HFF-Myc (cell line): ENCODE results near the gene VAC14.

ENCODE experiments used
- DNase-seq: peaks from one replicate; pipeline ENCODE4 v3.0.0-alpha.2; 2011; ENCODE audit warnings: low read depth; ENCODE audit errors: extremely low read depth
- H3K4me3 ChIP-seq: replicated peaks from 2 replicates; pipeline ENCODE4 v1.5.1; 2011; ENCODE audit warnings: low read depth, mild to moderate bottlenecking, control low read depth, low read length
- TF ChIP-seq, protein P1 (sequence below): IDR thresholded peaks from 2 replicates; pipeline ENCODE4 v1.5.1; 2012; ENCODE audit warnings: mild to moderate bottlenecking, low read depth, low read length, control low read depth; ENCODE audit errors: missing control alignments

VAC14 gene

GRCh38 chr16:70665113-70665694, 135.8 kb downstream of the VAC14 start:
- no peak for DNase-seq
- TF ChIP-seq, protein P1, sequence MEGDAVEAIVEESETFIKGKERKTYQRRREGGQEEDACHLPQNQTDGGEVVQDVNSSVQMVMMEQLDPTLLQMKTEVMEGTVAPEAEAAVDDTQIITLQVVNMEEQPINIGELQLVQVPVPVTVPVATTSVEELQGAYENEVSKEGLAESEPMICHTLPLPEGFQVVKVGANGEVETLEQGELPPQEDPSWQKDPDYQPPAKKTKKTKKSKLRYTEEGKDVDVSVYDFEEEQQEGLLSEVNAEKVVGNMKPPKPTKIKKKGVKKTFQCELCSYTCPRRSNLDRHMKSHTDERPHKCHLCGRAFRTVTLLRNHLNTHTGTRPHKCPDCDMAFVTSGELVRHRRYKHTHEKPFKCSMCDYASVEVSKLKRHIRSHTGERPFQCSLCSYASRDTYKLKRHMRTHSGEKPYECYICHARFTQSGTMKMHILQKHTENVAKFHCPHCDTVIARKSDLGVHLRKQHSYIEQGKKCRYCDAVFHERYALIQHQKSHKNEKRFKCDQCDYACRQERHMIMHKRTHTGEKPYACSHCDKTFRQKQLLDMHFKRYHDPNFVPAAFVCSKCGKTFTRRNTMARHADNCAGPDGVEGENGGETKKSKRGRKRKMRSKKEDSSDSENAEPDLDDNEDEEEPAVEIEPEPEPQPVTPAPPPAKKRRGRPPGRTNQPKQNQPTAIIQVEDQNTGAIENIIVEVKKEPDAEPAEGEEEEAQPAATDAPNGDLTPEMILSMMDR, result no peak
- H3K4me3 ChIP-seq, result no peak overlapping the region

DNA sequence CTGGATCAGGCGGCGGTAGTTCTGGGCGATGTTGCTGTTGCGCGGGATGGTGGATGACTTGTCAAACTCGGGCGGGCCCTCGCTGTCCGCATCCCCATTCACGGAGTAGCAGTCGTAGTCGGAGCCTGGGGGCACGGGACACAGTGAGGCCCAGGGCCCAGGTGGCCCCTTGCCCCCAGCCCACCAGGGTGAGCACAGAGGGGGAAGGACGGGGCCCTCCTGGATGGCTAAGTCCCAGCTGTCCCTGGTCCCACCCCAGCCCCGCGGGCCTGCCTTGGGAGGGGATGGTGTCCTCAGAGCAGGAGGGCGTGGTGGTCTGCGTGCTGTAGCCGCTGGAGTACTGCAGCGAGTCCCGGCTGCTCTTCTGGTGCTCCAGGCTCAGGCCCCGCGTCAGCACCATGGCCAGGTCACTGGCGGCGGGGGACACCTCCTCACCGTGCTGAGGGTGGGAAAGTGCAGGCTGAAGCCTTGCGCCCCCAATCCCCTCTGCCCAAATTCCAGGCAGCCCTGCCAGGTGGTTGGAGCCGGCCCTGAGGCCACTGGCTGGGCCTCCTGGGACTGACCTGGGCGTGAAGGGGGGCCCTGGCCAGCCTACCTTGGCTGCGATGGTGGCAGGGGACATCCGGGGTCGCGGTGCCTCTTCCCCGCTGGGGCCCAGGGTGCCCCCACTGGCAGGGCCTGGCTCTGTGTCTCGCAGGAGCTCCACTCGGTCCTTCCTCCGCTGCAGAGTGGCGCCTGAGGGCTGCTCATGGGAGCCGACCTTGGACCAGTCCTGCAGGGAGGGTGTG, 136.4 kb downstream of the VAC14 start:
- no peak for DNase-seq
- H3K4me3 ChIP-seq, result no peak overlapping the region
- TF ChIP-seq, protein P1, result no peak

- H3K4me3 ChIP-seq, result no peak overlapping the region
- TF ChIP-seq, protein P1, result no peak
These were observed 137.2 kb downstream of the VAC14 start for GRCh38 chr16:70663524-70664324.

DNA sequence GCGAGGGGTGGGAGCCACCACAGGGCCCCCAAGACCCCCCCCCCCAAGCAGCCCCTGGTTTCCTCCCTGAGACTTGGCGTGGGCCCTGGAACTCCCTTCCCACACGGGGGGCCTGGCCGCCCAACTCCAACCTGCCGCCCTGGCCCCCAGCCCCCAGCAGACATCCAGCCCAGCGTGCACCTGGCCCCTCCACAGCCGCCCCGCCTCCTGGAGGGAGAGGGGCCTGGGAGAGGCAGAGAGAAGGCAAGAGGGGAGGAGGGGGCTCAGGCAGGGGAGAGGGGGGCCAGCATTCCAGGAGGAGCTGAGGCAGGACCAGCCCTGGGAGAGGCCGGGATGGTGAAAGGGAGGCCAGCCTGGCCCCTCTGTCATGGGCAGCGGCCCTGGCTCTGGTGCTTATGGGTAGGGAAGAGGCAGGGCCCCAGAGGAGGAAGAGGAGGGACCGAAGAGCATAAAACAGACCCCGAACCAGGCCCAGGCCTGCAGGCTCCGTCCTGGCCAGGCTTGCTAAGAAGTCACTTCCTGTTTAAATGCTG, 137.9 kb downstream of the VAC14 start:
- no peak overlapping the region for H3K4me3 ChIP-seq
- TF ChIP-seq, protein P1, result no peak
- no peak for DNase-seq

More at GRCh38 chr16:70663524-70664324, 137.2 kb downstream of the VAC14 start:
- DNase-seq, result no peak

DNA sequence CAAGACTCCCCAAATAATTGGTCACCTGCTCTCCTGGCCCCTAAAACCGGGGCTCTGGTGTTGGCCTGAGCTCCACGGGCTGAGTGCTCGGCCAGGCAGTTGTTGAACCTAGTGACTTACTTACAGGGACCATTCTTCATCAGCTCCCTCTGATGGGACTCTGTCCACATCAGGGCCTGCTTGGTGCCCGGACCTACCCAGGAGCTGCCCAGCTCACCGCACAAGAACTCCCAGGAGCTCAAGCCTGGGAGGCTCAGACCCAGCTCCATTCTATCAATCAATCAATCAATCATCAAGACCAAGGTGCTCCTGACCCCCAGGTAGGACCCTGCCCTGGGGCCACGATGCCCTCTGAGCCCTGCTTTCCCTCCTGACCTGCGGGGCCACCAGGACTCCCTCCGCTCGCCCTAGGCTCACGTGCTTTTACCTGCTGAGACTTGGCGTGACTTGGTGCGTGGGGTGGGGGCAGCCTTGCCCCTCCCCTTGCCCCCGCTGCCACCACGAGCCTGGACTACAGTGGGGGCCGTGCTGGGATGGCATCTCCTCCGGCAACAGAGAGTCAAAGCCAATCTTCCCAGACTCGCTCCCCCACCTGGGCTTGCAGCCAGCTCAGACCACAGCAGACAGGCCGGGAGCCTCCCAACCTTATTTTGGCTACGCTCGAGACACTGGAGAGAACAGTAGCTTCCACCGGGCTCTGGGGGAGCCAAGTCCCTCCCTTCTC, 138.9 kb downstream of the VAC14 start:
- H3K4me3 ChIP-seq, result no peak overlapping the region
- TF ChIP-seq, protein P1, result no peak
- no peak for DNase-seq

DNA sequence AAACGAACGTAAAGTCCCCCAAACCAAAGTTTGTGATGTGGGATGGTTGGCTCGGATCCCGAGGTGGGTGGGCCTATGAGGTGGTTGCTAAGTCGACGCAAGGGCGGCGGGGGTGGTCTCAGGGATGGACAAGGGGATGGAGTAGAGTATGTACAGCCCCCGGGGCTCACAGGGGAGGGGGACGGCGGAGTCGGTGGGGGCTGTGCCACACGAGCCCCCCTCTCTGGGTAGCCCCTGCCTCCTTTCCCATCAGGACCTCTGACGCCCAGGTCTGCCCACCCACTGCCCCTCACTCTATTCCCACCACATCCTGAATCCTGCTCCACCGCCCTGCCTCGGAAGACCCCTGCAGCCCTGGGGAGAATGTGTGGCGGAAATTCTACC, 139.4 kb downstream of the VAC14 start:
- DNase-seq, result no peak
- no peak overlapping the region for H3K4me3 ChIP-seq
- TF ChIP-seq, protein P1, result no peak
